Colon (tissue), 2 donors: Measurements from ENCODE around the gene P2RY6.

Experiments
- FAIRE-seq: peaks from 2 replicates; lab custom pipeline; 2012; peaks lifted over from hg19 to GRCh38; lab: Jason Lieb, UNC
- donor health status: control.
- donor health status: control.

Gene P2RY6

DNA sequence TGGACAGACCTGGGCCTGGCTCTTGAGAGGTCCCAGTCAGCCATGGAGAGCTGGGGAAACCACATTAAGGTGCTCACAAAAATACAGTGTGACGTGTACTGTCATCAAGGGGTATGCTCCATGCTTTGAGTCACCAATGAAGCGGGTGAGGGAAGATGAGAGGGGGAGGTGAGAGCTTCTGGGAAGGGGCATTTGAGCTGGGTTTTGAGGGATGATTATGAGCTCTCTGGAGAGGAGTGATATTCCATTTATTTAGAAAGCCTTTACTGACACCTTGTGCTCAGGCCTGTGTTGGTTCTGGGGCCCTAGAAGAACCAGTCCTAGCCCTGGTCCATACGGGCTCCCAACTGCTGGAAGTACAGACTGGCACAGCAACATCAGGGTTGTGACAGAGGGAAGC, 25.6 kb downstream of the P2RY6 start:
- FAIRE-seq = no peak

DNA sequence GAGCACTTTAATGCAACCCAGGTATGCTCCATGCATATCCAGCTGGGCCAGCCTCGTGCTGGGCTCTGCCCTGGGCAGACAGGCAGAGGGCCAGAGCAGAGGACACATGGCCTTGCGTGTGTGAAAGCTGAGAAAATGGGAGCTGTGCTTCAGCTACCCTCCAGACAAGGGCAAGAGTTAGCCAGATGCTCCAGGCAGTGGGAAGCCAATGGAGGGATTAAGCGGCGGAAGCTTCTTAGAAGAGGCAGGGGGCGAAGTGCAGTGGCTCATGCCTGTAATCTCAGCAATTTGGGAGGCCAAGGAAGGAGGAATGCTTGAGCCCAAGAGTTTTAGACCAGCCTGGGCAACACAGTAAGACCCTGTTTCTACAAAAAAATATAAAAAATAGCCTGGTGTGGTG, 26.1 kb downstream of the P2RY6 start:
- no peak for FAIRE-seq

DNA sequence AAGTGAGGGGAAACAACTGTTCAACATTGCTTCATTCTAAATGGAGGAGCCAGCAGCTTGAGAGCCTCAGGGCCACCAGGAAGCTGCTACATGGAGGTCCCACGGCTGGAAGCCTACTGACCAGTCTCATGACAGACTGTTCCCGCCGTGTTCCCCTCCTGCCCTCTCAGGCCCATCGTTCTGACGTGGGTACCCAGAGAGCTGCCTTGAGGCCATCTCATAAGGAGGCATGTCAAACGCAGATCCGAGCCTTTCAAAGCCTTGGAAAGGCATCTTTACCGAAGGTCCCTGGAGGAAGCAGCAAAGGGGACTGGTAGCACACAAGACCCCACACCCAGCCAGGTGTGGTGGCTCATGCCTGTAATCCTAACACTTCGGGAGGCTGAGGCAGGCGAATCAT, 27.6 kb downstream of the P2RY6 start:
- FAIRE-seq = no peak

DNA sequence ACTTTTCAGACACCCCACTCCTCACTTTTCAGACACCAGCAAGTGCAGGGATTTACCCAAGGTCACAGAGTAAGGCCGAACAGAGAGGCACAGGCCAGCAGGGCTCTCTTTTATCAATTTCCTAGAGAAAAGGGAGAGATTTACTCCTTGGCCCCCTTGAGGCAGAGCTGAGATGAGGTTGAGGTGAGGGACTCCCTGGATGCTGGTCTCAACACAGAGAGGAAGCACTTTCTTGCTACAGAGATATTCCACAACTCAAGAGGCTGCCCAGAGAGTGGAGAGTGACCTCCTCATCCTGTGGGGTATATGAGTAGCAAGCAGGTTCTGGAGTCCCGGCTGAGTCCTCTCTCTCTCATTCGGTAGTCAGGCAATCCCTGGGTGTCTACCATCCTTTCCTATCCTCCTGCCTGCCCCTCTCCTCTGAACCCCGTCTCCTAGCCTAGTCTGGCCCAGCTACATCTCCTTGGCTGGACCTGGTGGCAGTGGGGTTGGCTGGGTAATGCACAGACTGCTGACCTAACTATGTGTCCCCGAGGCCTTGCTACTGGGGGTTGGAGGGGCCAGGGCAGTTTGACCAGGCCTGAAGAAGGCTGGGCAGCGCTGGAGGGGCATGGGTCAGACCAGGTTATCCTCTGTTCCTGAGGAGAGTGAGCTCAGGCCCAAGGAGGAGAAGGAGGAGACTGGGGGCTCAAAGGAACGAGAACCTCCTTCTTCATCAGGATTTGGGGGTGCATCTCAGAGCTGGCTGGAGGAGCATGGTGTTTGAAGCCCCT, 34.1 kb downstream of the P2RY6 start:
- no peak for FAIRE-seq

DNA sequence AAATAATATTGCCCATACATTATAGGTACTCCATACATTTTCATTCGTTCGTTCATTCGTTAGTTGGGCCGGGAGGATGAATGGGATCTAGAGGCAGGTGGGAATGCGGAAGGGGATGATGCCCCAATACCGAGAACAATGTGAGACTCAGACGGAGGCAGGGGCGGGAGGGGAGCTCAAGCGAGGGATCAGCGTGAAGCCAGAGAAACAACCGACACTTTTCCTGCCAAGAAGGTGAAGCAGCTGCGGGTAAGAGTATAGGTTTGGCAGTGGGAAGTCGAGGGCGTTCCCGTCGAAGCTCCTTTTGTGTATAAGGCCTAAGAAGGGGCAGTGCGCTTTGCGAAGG, 34.8 kb downstream of the P2RY6 start:
- no peak for FAIRE-seq

DNA sequence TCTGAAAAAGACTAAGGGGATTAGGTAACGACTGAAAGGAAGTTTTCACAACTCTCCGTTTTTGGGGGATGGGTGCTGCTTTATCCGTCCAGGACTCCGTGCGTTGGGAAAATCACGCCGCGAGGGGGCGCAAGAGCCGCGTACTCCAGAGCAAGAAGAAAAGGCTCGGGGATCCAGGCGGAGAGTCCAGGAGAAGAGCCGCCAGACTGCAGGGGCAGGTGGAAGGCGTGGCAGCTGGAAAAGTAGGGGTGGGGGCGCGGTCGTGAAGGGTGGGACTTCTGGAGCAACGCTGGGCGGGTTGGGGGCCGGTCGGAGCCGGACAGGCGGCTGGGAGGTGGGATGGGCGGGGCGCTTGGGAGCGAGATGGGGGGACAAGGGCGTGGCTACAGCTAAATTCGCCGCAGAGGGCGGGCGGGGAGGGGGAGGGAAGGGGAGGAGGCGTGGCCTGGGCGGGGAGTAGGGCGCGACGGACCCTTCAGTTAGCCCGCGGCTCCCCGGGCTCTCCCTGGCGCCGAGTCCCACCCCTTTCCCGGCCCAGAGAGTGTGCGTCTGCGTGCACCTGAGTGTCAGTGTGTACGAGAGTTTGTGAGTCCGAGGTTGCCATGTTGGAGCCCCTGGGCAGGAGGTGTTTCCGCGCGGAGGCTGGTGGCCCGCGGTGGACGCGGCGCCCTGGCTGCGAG, 35.3 kb downstream of the P2RY6 start:
- no peak for FAIRE-seq

DNA sequence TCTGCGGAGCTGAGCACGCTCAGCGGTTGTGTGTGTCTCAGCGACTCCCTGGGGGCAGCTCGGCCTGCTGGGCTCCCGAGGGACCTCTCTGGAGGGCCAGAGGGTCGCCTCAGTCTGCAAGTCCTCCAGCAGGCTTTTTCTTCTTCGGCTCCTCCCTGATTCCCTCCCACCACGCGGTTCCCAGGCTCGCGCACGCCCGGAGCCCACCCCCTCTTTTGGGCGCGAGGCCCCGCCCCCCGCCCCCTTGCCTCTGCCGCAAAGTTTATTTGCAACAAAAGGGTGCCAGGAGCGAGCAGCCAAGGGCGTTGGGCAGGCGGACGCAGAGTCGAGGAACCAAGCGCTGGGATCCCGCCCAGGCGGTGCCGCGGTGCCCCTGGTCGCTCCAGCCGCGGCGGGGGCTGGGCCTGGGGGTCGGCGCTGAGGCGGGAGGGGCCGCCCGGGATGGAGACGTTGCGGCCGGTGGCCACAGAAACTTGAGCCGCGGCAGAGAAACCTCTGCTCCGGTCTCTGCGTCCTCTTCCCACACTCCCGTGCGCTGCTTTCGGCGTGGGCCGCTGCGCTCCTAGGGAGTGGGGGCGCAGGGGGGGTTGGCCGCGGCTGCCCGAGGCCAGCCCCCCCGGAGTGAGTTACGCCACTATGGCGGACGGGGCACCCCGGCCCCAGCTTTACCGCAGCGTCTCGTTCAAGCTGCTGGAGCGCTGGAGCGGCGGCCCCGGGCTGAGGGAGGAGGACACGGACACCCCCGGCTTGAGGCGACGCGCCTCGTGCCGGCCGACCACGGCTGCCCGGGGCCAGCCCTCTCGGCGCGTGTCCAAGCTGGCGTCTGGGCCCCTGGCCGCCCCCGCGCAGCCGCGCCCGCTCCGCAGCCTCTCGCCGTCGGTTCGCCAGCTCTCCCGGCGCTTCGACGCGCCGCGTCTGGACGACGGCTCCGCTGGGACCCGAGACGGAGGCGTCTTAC, 36.1 kb downstream of the P2RY6 start, which contains the start of gene ARHGEF17:
TSS of gene ARHGEF17 (plus strand) at position 274 of the 958 bp plus-strand sequence. CDS start at position 637, 363 bp downstream.
- no peak for FAIRE-seq

DNA sequence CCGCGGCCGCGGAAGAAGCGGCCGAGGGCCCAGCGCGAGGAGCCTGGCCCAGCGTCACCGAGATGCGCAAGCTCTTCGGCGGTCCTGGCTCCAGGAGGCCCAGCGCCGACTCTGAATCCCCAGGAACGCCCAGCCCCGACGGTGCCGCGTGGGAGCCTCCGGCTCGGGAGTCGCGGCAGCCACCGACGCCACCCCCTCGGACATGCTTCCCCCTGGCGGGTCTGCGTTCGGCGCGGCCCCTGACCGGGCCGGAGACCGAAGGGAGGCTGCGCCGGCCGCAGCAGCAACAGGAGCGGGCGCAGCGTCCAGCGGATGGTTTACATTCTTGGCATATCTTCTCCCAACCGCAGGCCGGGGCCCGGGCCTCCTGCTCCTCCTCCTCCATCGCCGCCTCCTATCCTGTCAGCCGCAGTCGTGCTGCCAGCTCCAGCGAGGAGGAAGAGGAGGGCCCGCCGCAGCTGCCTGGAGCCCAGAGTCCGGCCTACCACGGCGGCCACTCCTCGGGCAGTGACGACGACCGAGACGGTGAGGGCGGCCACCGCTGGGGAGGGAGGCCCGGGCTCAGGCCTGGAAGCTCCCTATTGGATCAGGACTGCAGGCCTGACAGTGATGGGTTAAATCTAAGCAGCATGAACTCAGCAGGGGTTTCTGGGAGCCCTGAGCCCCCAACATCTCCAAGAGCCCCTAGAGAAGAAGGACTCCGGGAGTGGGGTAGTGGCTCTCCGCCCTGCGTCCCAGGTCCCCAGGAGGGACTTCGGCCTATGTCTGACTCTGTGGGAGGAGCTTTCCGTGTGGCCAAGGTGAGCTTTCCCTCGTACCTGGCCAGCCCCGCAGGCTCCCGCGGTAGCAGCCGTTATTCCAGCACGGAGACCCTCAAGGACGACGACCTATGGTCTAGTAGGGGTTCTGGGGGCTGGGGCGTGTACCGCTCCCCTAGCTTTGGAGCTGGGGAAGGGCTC, 37.1 kb downstream of the P2RY6 start:
- FAIRE-seq = no peak

DNA sequence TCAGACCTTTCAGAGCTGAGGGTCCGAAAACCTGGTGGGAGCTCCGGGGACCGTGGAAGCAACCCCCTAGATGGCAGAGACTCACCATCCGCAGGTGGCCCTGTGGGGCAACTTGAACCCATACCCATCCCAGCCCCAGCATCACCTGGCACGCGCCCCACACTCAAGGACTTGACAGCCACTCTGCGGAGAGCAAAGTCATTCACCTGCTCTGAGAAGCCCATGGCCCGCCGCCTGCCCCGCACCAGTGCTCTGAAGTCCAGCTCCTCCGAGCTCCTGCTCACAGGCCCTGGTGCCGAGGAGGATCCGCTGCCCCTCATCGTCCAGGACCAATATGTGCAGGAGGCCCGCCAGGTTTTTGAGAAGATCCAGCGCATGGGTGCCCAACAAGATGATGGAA, 37.9 kb downstream of the P2RY6 start:
- no peak for FAIRE-seq

DNA sequence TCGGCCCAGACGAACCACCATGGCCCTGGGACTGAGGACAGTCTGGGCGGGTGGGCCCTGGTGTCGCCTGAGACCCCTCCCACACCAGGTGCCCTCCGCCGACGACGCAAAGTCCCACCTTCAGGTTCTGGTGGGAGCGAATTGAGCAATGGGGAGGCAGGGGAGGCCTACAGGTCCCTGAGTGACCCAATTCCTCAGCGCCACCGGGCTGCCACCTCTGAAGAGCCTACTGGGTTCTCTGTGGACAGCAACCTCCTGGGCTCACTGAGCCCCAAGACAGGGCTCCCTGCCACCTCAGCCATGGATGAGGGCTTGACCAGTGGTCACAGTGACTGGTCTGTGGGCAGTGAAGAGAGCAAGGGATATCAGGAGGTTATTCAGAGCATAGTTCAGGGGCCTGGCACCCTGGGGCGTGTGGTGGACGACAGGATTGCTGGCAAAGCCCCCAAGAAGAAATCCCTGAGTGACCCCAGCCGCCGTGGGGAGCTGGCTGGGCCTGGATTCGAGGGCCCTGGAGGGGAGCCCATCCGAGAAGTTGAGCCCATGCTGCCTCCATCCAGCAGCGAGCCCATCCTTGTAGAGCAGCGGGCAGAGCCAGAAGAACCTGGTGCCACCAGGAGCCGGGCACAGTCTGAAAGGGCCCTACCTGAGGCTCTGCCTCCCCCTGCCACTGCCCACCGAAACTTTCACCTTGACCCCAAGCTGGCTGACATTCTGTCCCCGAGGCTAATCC, 38.7 kb downstream of the P2RY6 start:
- FAIRE-seq = no peak

DNA sequence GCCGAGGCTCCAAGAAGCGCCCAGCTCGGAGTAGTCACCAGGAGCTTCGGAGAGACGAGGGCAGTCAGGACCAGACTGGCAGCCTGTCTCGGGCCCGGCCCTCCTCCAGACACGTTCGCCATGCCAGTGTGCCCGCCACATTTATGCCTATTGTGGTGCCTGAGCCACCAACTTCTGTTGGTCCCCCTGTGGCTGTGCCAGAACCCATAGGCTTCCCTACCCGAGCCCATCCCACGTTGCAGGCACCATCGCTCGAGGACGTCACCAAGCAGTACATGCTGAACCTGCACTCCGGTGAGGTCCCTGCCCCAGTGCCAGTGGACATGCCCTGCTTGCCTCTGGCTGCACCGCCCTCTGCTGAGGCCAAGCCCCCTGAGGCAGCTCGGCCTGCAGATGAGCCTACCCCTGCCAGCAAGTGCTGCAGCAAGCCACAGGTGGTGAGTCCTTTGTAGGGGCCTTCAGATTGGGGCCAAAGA, 39.3 kb downstream of the P2RY6 start:
- FAIRE-seq = no peak

DNA sequence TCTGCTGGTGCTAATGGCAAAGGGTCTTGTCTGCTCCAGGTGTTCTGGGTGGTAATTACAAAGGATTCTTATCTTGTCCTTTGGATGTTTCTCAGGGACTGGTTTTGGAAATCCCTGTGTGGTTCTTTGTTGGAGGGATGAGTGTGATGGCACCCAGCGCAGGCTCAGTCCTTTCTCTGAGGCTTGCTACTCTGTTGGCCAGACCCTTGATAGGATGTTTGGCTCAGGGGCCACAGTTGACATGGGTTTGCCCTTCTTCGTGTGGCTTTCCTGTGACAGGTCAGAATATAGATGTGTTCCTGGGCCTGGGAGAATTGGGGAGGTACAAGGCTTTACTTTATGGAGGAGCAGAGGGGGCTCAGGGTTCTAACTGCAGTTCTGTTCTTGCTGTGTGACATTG, 39.9 kb downstream of the P2RY6 start:
- no peak for FAIRE-seq

DNA sequence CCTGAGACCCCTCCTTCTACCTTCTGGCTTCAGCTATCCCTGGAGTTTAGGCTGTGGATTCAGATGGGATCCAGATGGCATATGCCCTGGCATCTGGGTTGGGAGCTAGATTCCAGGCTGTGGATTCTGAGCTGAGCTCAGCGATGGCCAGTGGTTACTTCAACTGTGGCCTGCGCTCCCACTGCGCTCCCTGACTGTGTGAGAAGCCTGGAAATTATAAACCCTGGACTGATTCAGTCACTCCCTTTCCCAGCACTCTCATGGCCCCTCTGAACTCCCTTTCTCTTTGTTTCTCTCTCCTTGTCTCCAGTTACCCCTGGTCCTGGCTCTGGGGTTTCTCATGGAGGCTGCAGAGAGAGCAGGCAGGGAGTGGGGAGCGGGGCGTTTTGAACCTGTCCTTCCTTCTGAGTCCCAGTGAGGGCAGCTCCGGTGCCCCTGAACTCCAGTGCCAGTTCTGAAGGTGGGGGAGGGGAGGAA, 40.8 kb downstream of the P2RY6 start:
- FAIRE-seq = no peak

DNA sequence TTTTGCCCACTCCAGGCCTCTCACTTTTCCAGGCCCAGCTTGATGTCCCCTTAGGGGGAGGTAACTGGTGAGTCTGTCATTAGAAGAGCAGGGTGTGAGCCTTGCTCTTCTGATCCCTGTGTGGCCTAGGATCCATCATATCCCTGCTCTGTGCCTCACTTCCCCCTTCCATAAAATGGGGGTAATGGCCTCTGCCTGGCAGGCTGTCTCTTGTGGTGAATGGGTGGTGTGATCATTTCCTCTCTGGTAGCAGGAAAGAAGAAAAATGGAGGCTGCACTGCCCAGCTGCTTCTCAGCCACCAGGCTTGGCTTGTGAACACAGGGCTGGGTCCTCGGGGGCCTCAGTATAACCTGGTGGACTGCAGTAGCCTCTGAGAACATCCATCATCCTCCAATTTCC, 41.5 kb downstream of the P2RY6 start:
- no peak for FAIRE-seq

DNA sequence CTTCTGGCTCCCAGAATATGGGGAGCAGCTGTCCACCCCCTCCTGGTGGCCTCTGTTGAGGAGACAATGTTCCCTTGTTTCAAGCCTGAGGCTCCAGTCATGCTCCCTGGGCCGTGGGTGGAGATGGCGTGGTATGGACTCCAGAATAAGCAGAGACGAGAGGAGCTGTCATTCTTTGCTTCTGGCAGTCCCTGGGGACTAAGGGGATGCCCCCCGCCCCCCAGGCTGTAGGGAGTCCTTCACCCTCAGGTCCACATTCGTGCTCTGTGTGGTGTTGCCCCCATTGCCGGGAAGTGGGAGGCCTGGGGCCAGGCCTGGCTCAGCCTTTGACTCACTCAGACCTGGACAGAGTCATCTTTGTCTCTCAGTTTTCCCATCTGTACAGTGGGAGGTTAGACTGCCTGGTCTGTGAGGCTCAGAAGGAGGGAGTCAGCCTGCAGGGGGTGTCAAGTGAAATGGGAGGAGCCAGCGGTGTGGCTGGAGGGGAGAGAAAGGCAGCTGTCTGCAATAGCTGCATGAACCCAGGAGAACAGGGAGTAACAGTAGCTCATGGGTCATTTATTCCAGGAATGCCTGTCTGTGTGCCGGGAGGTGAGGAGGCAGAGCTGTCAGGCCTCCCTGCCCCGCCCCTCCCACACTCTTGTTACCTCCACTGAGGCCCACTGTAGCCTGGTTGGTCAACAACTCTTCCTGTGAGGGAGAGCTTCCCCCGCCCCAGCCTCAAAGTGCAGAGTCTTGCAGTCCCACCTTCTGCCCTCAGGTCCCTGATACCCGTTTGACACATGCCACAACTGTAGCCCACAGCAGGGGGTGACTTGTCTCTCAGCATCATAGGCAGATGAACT, 42.2 kb downstream of the P2RY6 start:
- no peak for FAIRE-seq

DNA sequence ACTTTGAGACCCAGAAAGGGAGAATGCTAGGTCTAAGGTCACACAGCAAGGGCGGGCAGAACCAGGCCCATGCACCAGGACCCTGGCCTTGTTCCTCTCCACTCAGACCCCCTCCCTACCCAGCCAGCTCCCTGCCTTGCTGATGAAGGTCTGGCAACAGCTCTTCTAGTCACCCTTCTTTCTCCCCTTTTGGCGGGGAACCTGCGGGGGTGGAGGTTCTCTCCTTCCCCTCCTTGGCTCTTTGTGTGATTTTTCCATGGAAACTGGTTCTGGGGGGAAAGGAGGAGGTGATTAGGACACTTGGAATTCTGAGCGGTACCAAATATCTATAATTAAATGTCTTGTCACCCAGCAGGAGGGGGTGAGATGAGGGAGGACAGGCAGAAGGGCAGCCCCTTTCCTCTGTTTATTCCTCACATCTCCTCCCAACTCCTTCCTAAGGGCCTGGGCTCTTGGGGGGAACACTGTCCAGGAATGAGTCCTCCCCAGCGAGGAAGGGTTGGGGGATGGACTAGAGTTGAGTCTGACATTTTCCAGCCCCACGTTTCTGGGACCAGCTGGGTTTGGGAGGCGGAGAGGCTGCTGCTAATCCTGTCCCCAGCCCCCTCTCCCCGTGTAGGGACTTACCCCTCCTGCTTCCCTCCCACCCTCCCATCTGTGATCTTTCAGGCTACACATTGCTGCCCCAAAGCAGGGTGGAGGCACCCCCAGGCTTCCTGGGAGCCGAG, 43.3 kb downstream of the P2RY6 start:
- no peak for FAIRE-seq

DNA sequence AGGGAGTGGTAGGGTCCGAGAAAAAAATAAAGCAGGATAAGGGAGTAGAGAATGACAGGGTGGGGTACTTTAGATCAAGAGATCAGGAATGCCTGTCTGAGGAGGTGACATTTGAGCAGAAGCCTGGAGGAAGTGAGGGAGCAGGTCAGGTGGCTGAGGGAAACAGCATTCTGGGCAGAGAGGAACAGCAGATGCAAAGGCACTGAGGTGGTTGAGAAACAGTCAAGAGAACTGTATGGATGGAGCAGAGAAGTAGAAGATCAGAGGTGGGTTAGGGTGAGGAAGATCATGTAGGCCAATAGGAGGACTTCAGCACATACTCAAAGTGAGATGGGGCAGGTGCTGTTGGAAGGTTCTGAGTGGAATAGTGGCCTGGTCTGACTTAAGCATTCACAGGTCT, 44.3 kb downstream of the P2RY6 start:
- FAIRE-seq = no peak

DNA sequence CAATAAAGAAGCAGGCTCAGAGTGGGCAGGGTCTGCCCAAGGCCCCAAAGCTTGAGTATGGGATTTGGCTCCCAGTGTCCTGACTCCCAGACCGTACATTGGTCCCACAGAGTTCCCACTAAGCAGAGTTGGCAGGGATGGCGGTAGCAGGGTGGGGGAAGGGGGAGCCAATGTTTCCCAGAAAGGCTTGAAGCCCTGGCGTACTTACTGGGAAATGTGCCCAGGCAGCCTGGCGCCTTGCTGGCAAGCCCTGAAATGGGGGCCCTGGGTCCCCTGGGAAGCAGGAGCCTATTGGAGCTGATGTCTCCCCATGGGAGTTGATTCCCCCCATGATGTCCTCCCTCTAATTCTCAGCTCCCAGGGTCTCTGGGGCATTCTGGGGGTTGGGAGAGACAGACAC, 45.2 kb downstream of the P2RY6 start:
- no peak for FAIRE-seq

DNA sequence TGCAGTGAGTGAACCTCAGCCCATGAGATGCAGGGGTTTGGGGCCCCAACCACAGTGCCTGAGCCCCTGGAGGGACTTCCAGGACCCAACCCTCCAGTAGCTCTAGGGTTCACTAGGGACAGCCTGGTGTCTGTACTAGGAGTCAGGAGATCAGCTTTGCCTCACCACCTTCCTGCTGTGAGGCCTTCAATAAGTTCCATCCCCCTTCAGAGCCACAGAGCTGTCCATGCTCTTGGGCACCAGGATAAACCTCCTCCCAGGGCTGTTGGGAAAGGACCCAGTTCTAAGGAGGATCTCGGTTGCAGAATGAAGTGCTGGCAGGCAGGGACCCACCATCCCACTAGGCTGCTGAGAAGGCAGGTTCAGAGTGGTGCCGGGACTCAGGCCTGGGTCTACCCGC, 45.7 kb downstream of the P2RY6 start:
- no peak for FAIRE-seq
